ENCODE measurements around the gene TMEM131.
"Not testable (repeated sequence)": the region's sequence is repeated elsewhere in the genome, so short reads cannot be mapped to it uniquely, and the experiment has no call there.

The TMEM131 gene

GRCh38 chr2:97907369-97908100 lies 88.2 kb downstream of the TMEM131 start:
- no peak for DNase-seq

GRCh38 chr2:97906307-97906706 lies 89.4 kb downstream of the TMEM131 start:
- DNase-seq: no peak

- DNase-seq: no peak
Observed at GRCh38 chr2:97905294-97905693, 90.5 kb downstream of the TMEM131 start.

GRCh38 chr2:97901862-97902261 lies 93.9 kb downstream of the TMEM131 start:
- DNase-seq: no peak

GRCh38 chr2:97900806-97901205 lies 94.9 kb downstream of the TMEM131 start:
- no peak for DNase-seq

- not testable (repeated sequence) for DNase-seq
Observed at GRCh38 chr2:97893042-97893441, 102.7 kb downstream of the TMEM131 start.

- DNase-seq: no peak
Observed at GRCh38 chr2:97891611-97892010, 104.1 kb downstream of the TMEM131 start.

GRCh38 chr2:97889156-97889555 lies 106.6 kb downstream of the TMEM131 start:
- DNase-seq: no peak

- DNase-seq: no peak
Observed at GRCh38 chr2:97885841-97886240, 109.9 kb downstream of the TMEM131 start.

GRCh38 chr2:97880334-97880733 lies 115.4 kb downstream of the TMEM131 start:
- no peak for DNase-seq

- DNase-seq: no peak
Observed at GRCh38 chr2:97878865-97879264, 116.9 kb downstream of the TMEM131 start.

GRCh38 chr2:97878317-97878716 lies 117.4 kb downstream of the TMEM131 start:
- not testable (repeated sequence) for DNase-seq

GRCh38 chr2:97871096-97871780 lies 124.5 kb downstream of the TMEM131 start:
- DNase-seq: no peak

- peak; percentile 94 to 96 for DNase-seq
Observed at GRCh38 chr2:97870396-97870843, 125.3 kb downstream of the TMEM131 start.

- DNase-seq: no peak
Observed at GRCh38 chr2:97869722-97870346, 125.9 kb downstream of the TMEM131 start.

- no peak for DNase-seq
Observed at GRCh38 chr2:97868986-97869721, 126.6 kb downstream of the TMEM131 start.

GRCh38 chr2:97863829-97864228 lies 131.9 kb downstream of the TMEM131 start:
- DNase-seq: no peak

- DNase-seq: no peak
Observed at GRCh38 chr2:97861177-97861576, 134.6 kb downstream of the TMEM131 start.

- no peak for DNase-seq
Observed at GRCh38 chr2:97858442-97858841, 137.3 kb downstream of the TMEM131 start.

GRCh38 chr2:97857553-97857952 lies 138.2 kb downstream of the TMEM131 start:
- no peak for DNase-seq

GRCh38 chr2:97853057-97853456 lies 142.7 kb downstream of the TMEM131 start:
- DNase-seq: not testable (repeated sequence)

- DNase-seq: no peak
Observed at GRCh38 chr2:97851172-97851571, 144.6 kb downstream of the TMEM131 start.

- no peak for DNase-seq
Observed at GRCh38 chr2:97849881-97850528, 145.7 kb downstream of the TMEM131 start.
